Measurements from ENCODE around the gene PRDM10.
A peak's percentile ranks its signal among the peaks of the same experiment; 100 is the strongest.

The PRDM10 gene

GRCh38 chr11:129856036-129856435, 146.6 kb downstream of the PRDM10 start:
- H3K79me1 ChIP-seq (replicated peaks; ENCODE audit: low read length, poor library complexity, severe bottlenecking): no peaks in the 10 kb centered on the region
- no peaks in the 10 kb centered on the region for H3K9me3 ChIP-seq (ENCODE audit: control insufficient read depth, low read length)
- 96% methylated on average over 8 of the region's 8 CpGs for WGBS
- H3K4me2 ChIP-seq (ENCODE audit: low read length, poor library complexity, severe bottlenecking): no peak overlapping the region
- H4K91ac ChIP-seq (ENCODE audit: low read length): no peak overlapping the region
- no peak overlapping the region for H2AFZ ChIP-seq (ENCODE audit: low read depth, low read length)
- peaks cover 9 to 21% of the 10 kb centered on the region in 2 experiments for H3K36me3 ChIP-seq (ENCODE audit: control insufficient read depth in 1 of 2, insufficient read depth in 2 of 2, low read depth in 1 of 2, low read length in 2 of 2)
- no peak overlapping the region for H2BK12ac ChIP-seq (ENCODE audit: low read length in 2 of 2)
- H3K4me1 ChIP-seq (ENCODE audit: control insufficient read depth, insufficient read depth, low read depth, low read length): no peaks in the 10 kb centered on the region
- no peak overlapping the region for H2BK15ac ChIP-seq (ENCODE audit: low read depth, poor library complexity, severe bottlenecking)
- no peak overlapping the region for H2BK5ac ChIP-seq (ENCODE audit: low read depth, low read length, poor library complexity, severe bottlenecking)
- no peak overlapping the region for H3K4me3 ChIP-seq (ENCODE audit: insufficient read depth in 1 of 2, low read depth in 1 of 2, low read length in 2 of 2)
- H3K27me3 ChIP-seq (ENCODE audit: control insufficient read depth in 1 of 2, insufficient read depth in 1 of 2, low read length in 2 of 2): peaks cover 3 to 12% of the 10 kb centered on the region in 2 experiments
- no peak overlapping the region for H3K27ac ChIP-seq (ENCODE audit: low read length, poor library complexity, severe bottlenecking)
- no peak overlapping the region for H2AK5ac ChIP-seq (ENCODE audit: low read length, severe bottlenecking)
- H2BK120ac ChIP-seq (ENCODE audit: low read depth, low read length): no peak overlapping the region
- no peak for DNase-seq
- no peak overlapping the region for H3K23ac ChIP-seq (ENCODE audit: low read length in 2 of 2)
- no peak overlapping the region for H4K8ac ChIP-seq (ENCODE audit: low read length)
- no peak overlapping the region for H3K14ac ChIP-seq (ENCODE audit: low read length in 2 of 2)
- H3K9ac ChIP-seq (ENCODE audit: low read length): no peak overlapping the region
- H3K18ac ChIP-seq (ENCODE audit: low read depth in 1 of 2, low read length in 2 of 2): no peak overlapping the region
- H3K4ac ChIP-seq (ENCODE audit: low read depth in 1 of 2, low read length in 2 of 2): no peak overlapping the region

- Histone ChIP-seq H2BK15ac (ENCODE audit: low read depth, poor library complexity, severe bottlenecking) (no peak overlapping the region), H3K9ac (ENCODE audit: low read length) (no peak overlapping the region), H4K91ac (ENCODE audit: low read length) (no peak overlapping the region), H3K18ac (ENCODE audit: low read depth in 1 of 2, low read length in 2 of 2) (no peak overlapping the region), H2BK120ac (ENCODE audit: low read depth, low read length) (no peak overlapping the region), H3K4me3 (ENCODE audit: insufficient read depth in 1 of 2, low read depth in 1 of 2, low read length in 2 of 2) (no peak overlapping the region), H2AK5ac (ENCODE audit: low read length, severe bottlenecking) (no peak overlapping the region), H3K9me3 (ENCODE audit: control insufficient read depth, low read length) (no peaks in the 10 kb centered on the region), H2AFZ (ENCODE audit: low read depth, low read length) (no peak overlapping the region), H2BK12ac (ENCODE audit: low read length in 2 of 2) (no peak overlapping the region), H3K27me3 (ENCODE audit: control insufficient read depth in 1 of 2, insufficient read depth in 1 of 2, low read length in 2 of 2) (peaks cover 6 to 17% of the 10 kb centered on the region in 2 experiments), H3K79me1 (replicated peaks; ENCODE audit: low read length, poor library complexity, severe bottlenecking) (no peaks in the 10 kb centered on the region), H3K14ac (ENCODE audit: low read length in 2 of 2) (no peak overlapping the region), H2BK5ac (ENCODE audit: low read depth, low read length, poor library complexity, severe bottlenecking) (no peak overlapping the region), H3K4me2 (ENCODE audit: low read length, poor library complexity, severe bottlenecking) (no peak overlapping the region), H3K4me1 (ENCODE audit: control insufficient read depth, insufficient read depth, low read depth, low read length) (no peaks in the 10 kb centered on the region), H3K23ac (ENCODE audit: low read length in 2 of 2) (no peak overlapping the region), H4K8ac (ENCODE audit: low read length) (no peak overlapping the region), H3K27ac (ENCODE audit: low read length, poor library complexity, severe bottlenecking) (no peak overlapping the region), H3K36me3 (ENCODE audit: control insufficient read depth in 1 of 2, insufficient read depth in 2 of 2, low read depth in 1 of 2, low read length in 2 of 2) (peaks cover 5 to 13% of the 10 kb centered on the region in 2 experiments), H3K4ac (ENCODE audit: low read depth in 1 of 2, low read length in 2 of 2) (no peak overlapping the region)
- no peak for DNase-seq
- WGBS: 93% methylated on average over 11 of the region's 11 CpGs
Measured at GRCh38 chr11:129855086-129855485, 147.5 kb downstream of the PRDM10 start.

GRCh38 chr11:129854232-129854805, 148.3 kb downstream of the PRDM10 start:
- Histone ChIP-seq H2AFZ (ENCODE audit: low read depth, low read length) (no peak overlapping the region), H2BK15ac (ENCODE audit: low read depth, poor library complexity, severe bottlenecking) (no peak overlapping the region), H3K27ac (ENCODE audit: low read length, poor library complexity, severe bottlenecking) (no peak overlapping the region), H3K4me1 (ENCODE audit: control insufficient read depth, insufficient read depth, low read depth, low read length) (no peaks in the 10 kb centered on the region), H3K4me2 (ENCODE audit: low read length, poor library complexity, severe bottlenecking) (no peak overlapping the region), H3K4me3 (ENCODE audit: insufficient read depth in 1 of 2, low read depth in 1 of 2, low read length in 2 of 2) (no peak overlapping the region), H3K9ac (ENCODE audit: low read length) (no peak overlapping the region), H2BK12ac (ENCODE audit: low read length in 2 of 2) (no peak overlapping the region), H3K27me3 (ENCODE audit: control insufficient read depth in 1 of 2, insufficient read depth in 1 of 2, low read length in 2 of 2) (peaks cover 9 to 20% of the 10 kb centered on the region in 2 experiments), H3K9me3 (ENCODE audit: control insufficient read depth, low read length) (no peaks in the 10 kb centered on the region), H4K91ac (ENCODE audit: low read length) (no peak overlapping the region), H2BK120ac (ENCODE audit: low read depth, low read length) (no peak overlapping the region), H3K23ac (ENCODE audit: low read length in 2 of 2) (no peak overlapping the region), H3K79me1 (replicated peaks; ENCODE audit: low read length, poor library complexity, severe bottlenecking) (no peaks in the 10 kb centered on the region), H2BK5ac (ENCODE audit: low read depth, low read length, poor library complexity, severe bottlenecking) (no peak overlapping the region), H3K14ac (ENCODE audit: low read length in 2 of 2) (no peak overlapping the region), H2AK5ac (ENCODE audit: low read length, severe bottlenecking) (no peak overlapping the region), H3K36me3 (ENCODE audit: control insufficient read depth in 1 of 2, insufficient read depth in 2 of 2, low read depth in 1 of 2, low read length in 2 of 2) (peaks cover 2 to 8% of the 10 kb centered on the region in 2 experiments), H3K18ac (ENCODE audit: low read depth in 1 of 2, low read length in 2 of 2) (no peak overlapping the region), H3K4ac (ENCODE audit: low read depth in 1 of 2, low read length in 2 of 2) (no peak overlapping the region), H4K8ac (ENCODE audit: low read length) (no peak overlapping the region)
- 94% methylated on average over 6 of the region's 7 CpGs for WGBS
- no peak for DNase-seq

- Histone ChIP-seq H2BK120ac (ENCODE audit: low read depth, low read length) (no peak overlapping the region), H3K27me3 (ENCODE audit: control insufficient read depth in 1 of 2, insufficient read depth in 1 of 2, low read length in 2 of 2) (peaks cover 9 to 23% of the 10 kb centered on the region in 2 experiments), H3K4me1 (ENCODE audit: control insufficient read depth, insufficient read depth, low read depth, low read length) (no peaks in the 10 kb centered on the region), H3K27ac (ENCODE audit: low read length, poor library complexity, severe bottlenecking) (no peak overlapping the region), H4K8ac (ENCODE audit: low read length) (no peak overlapping the region), H3K4me3 (ENCODE audit: insufficient read depth in 1 of 2, low read depth in 1 of 2, low read length in 2 of 2) (no peak overlapping the region), H3K36me3 (ENCODE audit: control insufficient read depth in 1 of 2, insufficient read depth in 2 of 2, low read depth in 1 of 2, low read length in 2 of 2) (peaks cover 2 to 4% of the 10 kb centered on the region in 2 experiments), H2AK5ac (ENCODE audit: low read length, severe bottlenecking) (no peak overlapping the region), H3K9me3 (ENCODE audit: control insufficient read depth, low read length) (no peaks in the 10 kb centered on the region), H3K23ac (ENCODE audit: low read length in 2 of 2) (no peak overlapping the region), H3K9ac (ENCODE audit: low read length) (no peak overlapping the region), H3K79me1 (replicated peaks; ENCODE audit: low read length, poor library complexity, severe bottlenecking) (no peaks in the 10 kb centered on the region), H2BK15ac (ENCODE audit: low read depth, poor library complexity, severe bottlenecking) (no peak overlapping the region), H3K14ac (ENCODE audit: low read length in 2 of 2) (no peak overlapping the region), H3K18ac (ENCODE audit: low read depth in 1 of 2, low read length in 2 of 2) (no peak overlapping the region), H2BK12ac (ENCODE audit: low read length in 2 of 2) (no peak overlapping the region), H4K91ac (ENCODE audit: low read length) (no peak overlapping the region), H2AFZ (ENCODE audit: low read depth, low read length) (no peak overlapping the region), H3K4me2 (ENCODE audit: low read length, poor library complexity, severe bottlenecking) (no peak overlapping the region), H3K4ac (ENCODE audit: low read depth in 1 of 2, low read length in 2 of 2) (no peak overlapping the region), H2BK5ac (ENCODE audit: low read depth, low read length, poor library complexity, severe bottlenecking) (no peak overlapping the region)
- peak; percentile 24 for DNase-seq
- 55% methylated on average over 8 of the region's 10 CpGs for WGBS
Measured at GRCh38 chr11:129853518-129854231, 149.0 kb downstream of the PRDM10 start.

All from mesenchymal stem cell (in vitro differentiated cells and primary cell).